Spleen (tissue), 11 donors: ENCODE measurements around the gene PLCZ1. TPM values are rescaled to one million over a fixed set of nuclear protein-coding genes. Genes with fewer than 3 reads are reported as not detected.

Experiments used
- DNase-seq: peaks from one replicate; pipeline ENCODE4 v3.0.0-alpha.2; 2020
- H3K27ac ChIP-seq, 8 donors: fragments of 200-600 bp; sonication (generic) in 7 of 8; 1 replicate in 4 of 8; 2 replicates in 4 of 8; pipeline versions ENCODE4 v1.5.0 to v1.8.0; 2016 to 2021; ENCODE audit warnings: inconsistent platforms in 4 of 8, mild to moderate bottlenecking in 4 of 8, moderate library complexity in 1 of 8
- H3K27me3 ChIP-seq, 7 donors: fragments of 200-600 bp; sonication (generic) in 6 of 7; replicated peaks in 1 of 7; 1 replicate in 4 of 7; 2 replicates in 3 of 7; pipeline versions ENCODE4 v1.5.0 to v1.8.0; 2016 to 2021; ENCODE audit warnings: inconsistent platforms in 3 of 7, mild to moderate bottlenecking in 1 of 7
- H3K36me3 ChIP-seq, 6 donors: fragments of 200-600 bp; sonication (generic) in 5 of 6; 1 replicate in 4 of 6; 2 replicates in 2 of 6; pipeline versions ENCODE4 v1.5.0 to v1.8.0; 2016 to 2021; ENCODE audit warnings: inconsistent platforms in 2 of 6
- H3K4me1 ChIP-seq, 6 donors: fragments of 200-600 bp; sonication (generic) in 5 of 6; 1 replicate in 3 of 6; 2 replicates in 3 of 6; pipeline versions ENCODE4 v1.5.0 to v1.8.0; 2016 to 2021; ENCODE audit warnings: inconsistent platforms in 3 of 6
- H3K4me3 ChIP-seq, 8 donors: fragments of 200-600 bp; sonication (generic) in 7 of 8; 1 replicate in 4 of 8; 2 replicates in 4 of 8; pipeline versions ENCODE4 v1.5.0 to v1.8.0; 2016 to 2021; ENCODE audit warnings: inconsistent platforms in 4 of 8, mild to moderate bottlenecking in 4 of 8, moderate library complexity in 2 of 8
- H3K9me3 ChIP-seq, 8 donors: fragments of 200-600 bp; sonication (generic) in 7 of 8; 1 replicate in 4 of 8; 2 replicates in 4 of 8; pipeline versions ENCODE4 v1.5.0 to v1.8.0; 2016 to 2021; ENCODE audit warnings: inconsistent platforms in 4 of 8
- POLR2A ChIP-seq, 3 donors: fragments of 450-650 bp; IDR thresholded peaks; one replicate each; pipeline ENCODE4 v1.5.1; 2017; ENCODE audit warnings: antibody characterized with exemption in 3 of 3, mild to moderate bottlenecking in 1 of 3
- POLR2AphosphoS5 ChIP-seq, 3 donors: sonication (generic); formaldehyde crosslinking; IDR thresholded peaks; one replicate each; pipeline ENCODE4 v1.5.1; 2017; ENCODE audit warnings: antibody characterized with exemption in 3 of 3
- WGBS, 5 donors: extraction: QIAGEN DNeasy Blood & Tissue Kit in 3 of 5; methylation state at CpG; one replicate each; pipeline versions ENCODE4 v1.1.5 to v1.1.7; 2013 to 2018; 5-methylcytosine and 5-hydroxymethylcytosine counted together
- intact Hi-C: fragments of 100-400 bp; cut with DNase I; formaldehyde crosslinking; loops from one replicate; pipeline ENCODE4 v1.15.0; 2023; ENCODE audit warnings: low total_unique reads
- polyA plus RNA-seq, 3 donors: library from polyadenylated mRNA; stranded (reverse); fragments of 200-250 nt; gene quantifications; one replicate each; pipeline ENCODE4 v1.2.1, GENCODE V29; 2013
- total RNA-seq, 7 donors: library from RNA; depleted of rRNA in 3 of 7; stranded (reverse); fragments of >200 nt in 3 of 7; fragmentation: NEBNext Ultra II Directional in 4 of 7; extraction: Animal tissue kit (Norgen Biotek cat#: 25700) in 4 of 7; gene quantifications; one replicate each; pipeline versions ENCODE4 v1.1.0 to v1.2.1, GENCODE V29; 2016 to 2021
- TF ChIP-seq, protein P1 (sequence below), 11 experiments: fragments of 200-600 bp in 7 of 11; fragments of 450-650 bp in 4 of 11; sonication (generic) in 4 of 11; IDR thresholded peaks in 8 of 11; conservative IDR thresholded peaks in 3 of 11; 1 replicate in 7 of 11; 2 replicates in 4 of 11; pipeline versions ENCODE4 v1.4.0 to v1.8.0; 2016 to 2021; ENCODE audit warnings: antibody characterized with exemption in 11 of 11, inconsistent platforms in 4 of 11, mild to moderate bottlenecking in 1 of 11
- donor health status: healthy with polysubstance abuse.
- donor health status: DM: no; HTN: no; CAD: no; lungs with moderate emphysema.
- donor health status: DM: no; HTN: no; CAD: no.
- donor health status: Bipolar disorder and iron deficiency.
- donor health status: healthy.
- donor health status: DM: no; HTN: no; CAD: no.
- donor health status: DM: yes; HTN: yes; CAD: no.

PLCZ1 gene
- total and polyA plus RNA-seq, 10 donors, result not detected

DNA sequence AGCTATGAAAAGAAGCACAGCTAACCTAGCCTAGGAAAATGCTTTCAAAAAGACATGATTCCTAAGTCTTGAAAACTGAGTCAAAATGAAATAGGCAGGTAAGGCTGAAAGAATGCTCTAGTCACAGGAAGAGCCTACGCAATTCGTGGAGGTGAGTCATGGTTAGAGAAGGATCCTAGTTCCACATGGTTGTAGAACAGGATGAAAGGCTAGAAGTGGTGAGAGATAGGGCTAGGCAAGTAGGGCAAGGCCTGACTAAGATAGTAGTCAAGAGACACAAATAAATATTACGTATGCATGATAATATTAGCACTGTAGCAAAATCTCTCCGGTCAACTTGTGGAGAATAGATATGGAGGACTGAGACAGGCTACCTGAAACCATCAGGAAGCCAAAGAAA is 47.2 kb downstream of the PLCZ1 start:
- no peak for DNase-seq
- H3K27ac ChIP-seq, result no peak overlapping the region
- H3K27me3 ChIP-seq, result no peaks in the 10 kb centered on the region
- 87 to 95% (median 90%) methylated on average over 4 of the region's 4 CpGs for WGBS, 5 donors
- no peaks in the 10 kb centered on the region for H3K9me3 ChIP-seq
- no peak overlapping the region for H3K4me3 ChIP-seq
- H3K4me1 ChIP-seq, result no peaks in the 10 kb centered on the region
- H3K36me3 ChIP-seq, result no peaks in the 10 kb centered on the region
- intact Hi-C loops, result no loop called here
- TF ChIP-seq POLR2A (IDR thresholded peaks at IDR 0.05) (no peak), POLR2AphosphoS5 (IDR thresholded peaks at IDR 0.05) (no peak)
- TF ChIP-seq, protein P1, sequence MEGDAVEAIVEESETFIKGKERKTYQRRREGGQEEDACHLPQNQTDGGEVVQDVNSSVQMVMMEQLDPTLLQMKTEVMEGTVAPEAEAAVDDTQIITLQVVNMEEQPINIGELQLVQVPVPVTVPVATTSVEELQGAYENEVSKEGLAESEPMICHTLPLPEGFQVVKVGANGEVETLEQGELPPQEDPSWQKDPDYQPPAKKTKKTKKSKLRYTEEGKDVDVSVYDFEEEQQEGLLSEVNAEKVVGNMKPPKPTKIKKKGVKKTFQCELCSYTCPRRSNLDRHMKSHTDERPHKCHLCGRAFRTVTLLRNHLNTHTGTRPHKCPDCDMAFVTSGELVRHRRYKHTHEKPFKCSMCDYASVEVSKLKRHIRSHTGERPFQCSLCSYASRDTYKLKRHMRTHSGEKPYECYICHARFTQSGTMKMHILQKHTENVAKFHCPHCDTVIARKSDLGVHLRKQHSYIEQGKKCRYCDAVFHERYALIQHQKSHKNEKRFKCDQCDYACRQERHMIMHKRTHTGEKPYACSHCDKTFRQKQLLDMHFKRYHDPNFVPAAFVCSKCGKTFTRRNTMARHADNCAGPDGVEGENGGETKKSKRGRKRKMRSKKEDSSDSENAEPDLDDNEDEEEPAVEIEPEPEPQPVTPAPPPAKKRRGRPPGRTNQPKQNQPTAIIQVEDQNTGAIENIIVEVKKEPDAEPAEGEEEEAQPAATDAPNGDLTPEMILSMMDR (IDR thresholded peaks at IDR 0.05 in 8 of 11, conservative IDR thresholded peaks at IDR 0.05 in 3 of 11), result no peak

GRCh38 chr12:18689771-18690170 is 48.0 kb downstream of the PLCZ1 start:
- Histone ChIP-seq H3K27me3 (no peaks in the 10 kb centered on the region), H3K9me3 (no peaks in the 10 kb centered on the region), H3K27ac (no peak overlapping the region), H3K36me3 (no peaks in the 10 kb centered on the region), H3K4me1 (no peaks in the 10 kb centered on the region), H3K4me3 (no peak overlapping the region)
- WGBS, 5 donors, result 58 to 78% (median 65%) methylated on average over 3 of the region's 3 CpGs
- intact Hi-C loops, result no loop called here
- no peak for DNase-seq
- TF ChIP-seq, protein P1 (IDR thresholded peaks at IDR 0.05 in 8 of 11, conservative IDR thresholded peaks at IDR 0.05 in 3 of 11), result no peak
- TF ChIP-seq POLR2A (IDR thresholded peaks at IDR 0.05) (no peak), POLR2AphosphoS5 (IDR thresholded peaks at IDR 0.05) (no peak)

DNA sequence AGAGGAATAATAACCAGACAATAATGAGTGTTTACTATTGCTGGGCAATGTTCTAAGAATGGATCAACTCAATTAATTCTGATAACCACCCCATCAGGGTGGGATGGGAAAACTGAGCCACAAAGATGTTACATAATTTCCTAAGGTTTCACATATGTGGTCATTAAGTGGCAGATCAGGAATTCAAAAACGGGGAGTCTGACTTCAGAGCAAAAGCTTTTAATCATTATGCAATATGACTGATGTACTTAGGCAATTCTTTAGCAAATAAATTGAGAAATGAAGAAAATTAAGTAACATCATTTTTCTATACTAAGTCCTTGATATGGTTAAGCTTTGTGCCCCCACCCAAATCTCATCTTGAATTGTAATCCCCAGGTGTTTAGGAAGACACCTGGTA is 53.4 kb downstream of the PLCZ1 start:
- no peaks in the 10 kb centered on the region for H3K36me3 ChIP-seq
- no peaks in the 10 kb centered on the region for H3K4me1 ChIP-seq
- H3K27me3 ChIP-seq, result no peaks in the 10 kb centered on the region
- H3K9me3 ChIP-seq, result no peaks in the 10 kb centered on the region
- no peak for DNase-seq
- intact Hi-C loops, result no loop called here
- H3K4me3 ChIP-seq, result no peak overlapping the region
- TF ChIP-seq, protein P1 (IDR thresholded peaks at IDR 0.05 in 8 of 11, conservative IDR thresholded peaks at IDR 0.05 in 3 of 11), result no peak
- TF ChIP-seq POLR2A (IDR thresholded peaks at IDR 0.05) (no peak), POLR2AphosphoS5 (IDR thresholded peaks at IDR 0.05) (no peak)
- 11 to 54% (median 17%) methylated on average over 1 of the region's 1 CpG for WGBS, 5 donors
- no peak overlapping the region for H3K27ac ChIP-seq

DNA sequence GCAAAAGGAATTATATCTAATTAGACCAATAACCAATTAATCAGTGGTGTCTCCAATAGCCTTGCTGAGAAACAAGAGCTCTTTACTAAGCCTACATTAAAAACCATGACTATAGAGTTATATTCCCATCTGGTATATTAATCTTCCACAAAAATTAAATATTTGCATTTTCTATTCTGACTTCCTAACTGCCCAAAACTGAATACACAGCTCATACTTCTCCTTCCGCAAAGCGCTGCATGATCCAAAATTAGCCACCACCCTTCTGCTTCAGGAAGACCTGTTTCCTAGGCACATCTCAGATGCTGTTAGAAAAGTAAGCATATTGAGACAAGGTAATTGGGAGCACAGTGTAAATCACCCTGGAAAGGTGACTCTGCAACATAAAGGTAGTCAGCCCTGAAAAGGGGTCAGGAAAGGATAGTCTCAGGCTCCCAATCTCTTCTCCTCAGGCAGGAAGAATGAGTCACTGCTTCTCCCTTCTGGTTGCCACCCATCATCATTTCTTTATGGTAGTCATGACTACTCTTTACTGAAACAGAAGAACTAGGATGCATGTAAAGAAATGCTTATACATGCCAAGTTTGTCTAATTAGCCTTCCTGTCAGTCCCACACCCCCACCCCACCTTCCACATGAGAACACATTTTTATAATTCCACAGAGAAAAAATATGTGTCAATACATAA is 54.3 kb downstream of the PLCZ1 start:
- Histone ChIP-seq H3K4me1 (no peaks in the 10 kb centered on the region), H3K36me3 (no peaks in the 10 kb centered on the region), H3K27ac (no peak overlapping the region), H3K27me3 (no peaks in the 10 kb centered on the region), H3K9me3 (no peaks in the 10 kb centered on the region), H3K4me3 (no peak overlapping the region)
- intact Hi-C loops, result no loop called here
- 64 to 75% (median 67%) methylated on average over 2 of the region's 2 CpGs for WGBS, 5 donors
- TF ChIP-seq, protein P1 (IDR thresholded peaks at IDR 0.05 in 8 of 11, conservative IDR thresholded peaks at IDR 0.05 in 3 of 11), result no peak
- DNase-seq, result no peak
